ENCODE results near the gene LRMDA.

LRMDA gene

GRCh38 chr10:75441196-75441595, 9.8 kb downstream of the LRMDA start:
- Mint-ChIP-seq H3K4me3 (no peak overlapping the region), H3K9me3 (peaks cover 14% of the 10 kb centered on the region), H3K4me1 (no peaks in the 10 kb centered on the region), H3K36me3 (no peaks in the 10 kb centered on the region), H3K27ac (no peak overlapping the region), H3K27me3 (peaks cover 23% of the 10 kb centered on the region)
- CTCF ChIA-PET: interaction anchor here (0.6 kb wide), 1 partner anchor 29 kb away, joined by 3 read pairs; no protein-coding TSS in a partner anchor
- no peak for DNase-seq

DNA sequence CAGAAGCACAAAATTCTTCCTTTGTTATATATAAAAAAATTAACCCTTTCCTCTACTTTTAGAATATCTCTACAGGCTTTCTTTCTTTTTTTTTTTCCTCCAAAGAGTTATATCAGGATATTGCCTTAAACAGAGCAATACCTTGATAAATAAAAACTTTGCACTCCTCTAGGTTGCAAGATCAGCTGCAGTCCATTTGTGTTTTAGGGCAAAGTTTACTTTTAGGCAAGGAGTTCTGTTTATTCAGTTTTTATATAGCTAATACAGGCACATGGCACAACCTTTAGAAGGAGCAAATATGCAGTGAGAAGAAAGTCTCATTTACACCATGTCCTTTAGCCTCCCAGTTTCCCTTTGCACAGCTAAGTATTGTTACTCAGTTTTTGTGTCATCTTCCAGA, 10.3 kb downstream of the LRMDA start:
- CTCF ChIA-PET: interaction anchor here (0.6 kb wide), 1 partner anchor 30 kb away, joined by 3 read pairs; no protein-coding TSS in a partner anchor
- Mint-ChIP-seq H3K9me3 (peaks cover 18% of the 10 kb centered on the region), H3K36me3 (no peaks in the 10 kb centered on the region), H3K4me3 (no peak overlapping the region), H3K4me1 (no peaks in the 10 kb centered on the region), H3K27ac (no peak overlapping the region), H3K27me3 (peaks cover 23% of the 10 kb centered on the region)
- DNase-seq: no peak

- peaks cover 18% of the 10 kb centered on the region for H3K27me3 Mint-ChIP-seq
Measured at GRCh38 chr10:75443362-75443761, 11.9 kb downstream of the LRMDA start.

GRCh38 chr10:75444781-75445386, 13.5 kb downstream of the LRMDA start:
- Mint-ChIP-seq H3K9me3 (peaks cover 18% of the 10 kb centered on the region), H3K27ac (no peak overlapping the region), H3K4me1 (no peaks in the 10 kb centered on the region), H3K27me3 (peaks cover 15% of the 10 kb centered on the region), H3K36me3 (no peaks in the 10 kb centered on the region), H3K4me3 (no peak overlapping the region)
- no peak for DNase-seq
- CTCF ChIA-PET: no interaction called here

More at GRCh38 chr10:75443362-75443761, 11.9 kb downstream of the LRMDA start:
- CTCF ChIA-PET: no interaction called here
- Mint-ChIP-seq H3K4me3 (no peak overlapping the region), H3K4me1 (no peaks in the 10 kb centered on the region), H3K36me3 (no peaks in the 10 kb centered on the region), H3K27ac (no peak overlapping the region), H3K9me3 (peaks cover 18% of the 10 kb centered on the region)
- DNase-seq: no peak

GRCh38 chr10:75446508-75446907, 15.1 kb downstream of the LRMDA start:
- Mint-ChIP-seq H3K36me3 (no peaks in the 10 kb centered on the region), H3K27ac (no peak overlapping the region), H3K4me3 (no peak overlapping the region), H3K9me3 (peaks cover 18% of the 10 kb centered on the region), H3K4me1 (no peaks in the 10 kb centered on the region), H3K27me3 (no peaks in the 10 kb centered on the region)
- CTCF ChIA-PET: no interaction called here
- DNase-seq: no peak

- CTCF ChIA-PET: no interaction called here
- Mint-ChIP-seq H3K9me3 (peaks cover 15% of the 10 kb centered on the region), H3K4me3 (no peak overlapping the region), H3K27ac (no peak overlapping the region), H3K36me3 (no peaks in the 10 kb centered on the region), H3K27me3 (no peaks in the 10 kb centered on the region), H3K4me1 (no peaks in the 10 kb centered on the region)
- DNase-seq: no peak
Measured at GRCh38 chr10:75448166-75448565, 16.7 kb downstream of the LRMDA start.

GRCh38 chr10:75449382-75450074, 18.1 kb downstream of the LRMDA start:
- DNase-seq: no peak
- peaks cover 8% of the 10 kb centered on the region for H3K9me3 Mint-ChIP-seq
- no peaks in the 10 kb centered on the region for H3K4me1 Mint-ChIP-seq
- H3K36me3 Mint-ChIP-seq: no peaks in the 10 kb centered on the region
- CTCF ChIA-PET: no interaction called here
- no peak overlapping the region for H3K4me3 Mint-ChIP-seq
- no peak overlapping the region for H3K27ac Mint-ChIP-seq
- H3K27me3 Mint-ChIP-seq: no peaks in the 10 kb centered on the region

DNA sequence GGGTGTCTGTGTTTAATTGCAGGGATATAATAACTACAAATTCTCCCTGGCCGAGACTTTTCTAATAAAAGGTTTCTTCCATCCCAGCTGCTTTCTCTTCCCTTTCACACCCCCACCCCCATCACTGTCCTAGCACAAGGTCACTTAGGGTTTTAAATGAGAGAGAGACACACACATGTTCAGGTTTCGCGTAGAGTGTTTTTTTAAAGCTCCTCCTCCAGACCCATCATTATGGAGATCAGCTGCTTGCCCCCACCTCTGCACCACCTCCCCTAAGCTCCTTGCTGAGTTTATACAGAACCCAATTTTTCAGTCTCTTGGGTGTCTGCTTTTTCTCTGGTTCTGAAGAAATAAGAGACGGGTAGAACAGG, 18.6 kb downstream of the LRMDA start:
- Mint-ChIP-seq H3K4me1 (no peaks in the 10 kb centered on the region), H3K27me3 (no peaks in the 10 kb centered on the region), H3K4me3 (no peak overlapping the region), H3K9me3 (peaks cover 8% of the 10 kb centered on the region), H3K27ac (no peak overlapping the region), H3K36me3 (no peaks in the 10 kb centered on the region)
- CTCF ChIA-PET: no interaction called here
- no peak for DNase-seq

DNA sequence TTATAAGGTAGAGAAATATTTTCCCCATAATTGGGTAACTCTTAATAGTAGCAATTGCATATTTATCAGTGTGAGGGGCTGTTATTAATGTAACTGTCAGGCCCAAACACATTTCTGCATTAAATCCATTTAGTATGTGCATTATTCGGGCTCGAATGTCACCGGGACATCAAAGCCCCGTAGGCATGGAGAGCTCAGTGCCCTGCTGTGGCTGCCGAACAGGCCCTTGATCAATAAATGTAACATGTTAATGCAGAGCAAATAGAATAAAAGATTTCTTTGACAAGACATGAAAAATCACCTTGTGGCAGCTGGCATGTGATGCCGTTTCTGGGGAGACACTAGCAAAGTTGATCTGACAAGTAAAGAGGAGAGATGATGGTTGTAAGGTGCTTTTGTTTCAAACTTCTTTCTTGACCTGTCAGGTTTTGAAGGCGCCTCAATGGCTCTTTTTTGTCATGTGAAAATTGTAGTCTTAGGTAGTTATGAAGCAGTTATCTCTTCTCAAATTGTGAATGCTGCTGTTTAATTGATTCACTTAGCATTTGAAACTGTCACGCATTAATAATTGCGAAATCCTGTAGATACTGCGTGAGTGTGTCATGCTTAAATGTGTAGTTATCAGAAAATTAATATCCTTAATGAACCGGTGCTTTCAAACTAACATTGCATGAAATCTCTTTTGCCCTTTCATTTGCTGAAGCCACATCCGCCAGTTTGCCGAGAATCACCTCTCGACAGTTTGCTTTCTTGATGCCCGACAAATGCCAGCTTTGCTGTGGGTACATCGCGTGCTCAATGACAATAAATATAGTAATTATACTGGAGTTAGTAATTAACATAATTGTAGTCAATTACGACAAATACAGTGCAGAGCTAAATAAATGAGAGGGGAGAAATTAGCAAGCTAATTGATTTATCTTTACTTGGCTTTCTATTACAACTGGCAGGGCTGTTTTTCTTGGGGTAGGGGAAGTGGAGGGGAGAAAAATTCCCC, 19.5 kb downstream of the LRMDA start:
- H3K9me3 Mint-ChIP-seq: peaks cover 7% of the 10 kb centered on the region
- H3K4me1 Mint-ChIP-seq: no peaks in the 10 kb centered on the region
- no peak overlapping the region for H3K4me3 Mint-ChIP-seq
- no peak overlapping the region for H3K27ac Mint-ChIP-seq
- H3K27me3 Mint-ChIP-seq: no peaks in the 10 kb centered on the region
- DNase-seq: no peak
- CTCF ChIA-PET: no interaction called here
- H3K36me3 Mint-ChIP-seq: no peaks in the 10 kb centered on the region

- H3K27me3 Mint-ChIP-seq: no peaks in the 10 kb centered on the region
- DNase-seq: no peak
- CTCF ChIA-PET: no interaction called here
- no peak overlapping the region for H3K4me3 Mint-ChIP-seq
- H3K36me3 Mint-ChIP-seq: no peaks in the 10 kb centered on the region
- H3K9me3 Mint-ChIP-seq: no peaks in the 10 kb centered on the region
- no peaks in the 10 kb centered on the region for H3K4me1 Mint-ChIP-seq
- H3K27ac Mint-ChIP-seq: no peak overlapping the region
Measured at GRCh38 chr10:75451831-75452230, 20.4 kb downstream of the LRMDA start.

DNA sequence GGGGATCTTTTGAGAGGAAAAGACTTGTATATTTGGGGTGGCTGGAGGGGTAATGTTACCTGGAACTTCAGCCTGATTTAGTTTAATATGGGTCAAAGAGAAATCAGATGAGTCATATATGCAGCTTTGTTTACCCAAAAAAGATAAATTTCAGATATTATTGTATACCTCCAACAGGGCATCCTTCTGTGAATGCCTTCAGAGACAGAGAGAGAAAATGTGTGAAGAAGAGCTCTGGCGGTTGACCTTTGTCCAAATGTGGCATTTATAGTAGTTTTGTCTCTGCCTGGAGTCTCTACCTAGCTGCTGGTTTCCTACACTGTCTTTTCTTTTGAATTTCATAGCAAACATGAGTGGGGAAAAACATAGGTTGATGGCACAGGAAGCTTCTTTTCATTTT, 21.6 kb downstream of the LRMDA start:
- Mint-ChIP-seq H3K4me3 (no peak overlapping the region), H3K27ac (no peak overlapping the region), H3K27me3 (no peaks in the 10 kb centered on the region), H3K4me1 (no peaks in the 10 kb centered on the region), H3K36me3 (no peaks in the 10 kb centered on the region), H3K9me3 (no peaks in the 10 kb centered on the region)
- CTCF ChIA-PET: no interaction called here
- no peak for DNase-seq

DNA sequence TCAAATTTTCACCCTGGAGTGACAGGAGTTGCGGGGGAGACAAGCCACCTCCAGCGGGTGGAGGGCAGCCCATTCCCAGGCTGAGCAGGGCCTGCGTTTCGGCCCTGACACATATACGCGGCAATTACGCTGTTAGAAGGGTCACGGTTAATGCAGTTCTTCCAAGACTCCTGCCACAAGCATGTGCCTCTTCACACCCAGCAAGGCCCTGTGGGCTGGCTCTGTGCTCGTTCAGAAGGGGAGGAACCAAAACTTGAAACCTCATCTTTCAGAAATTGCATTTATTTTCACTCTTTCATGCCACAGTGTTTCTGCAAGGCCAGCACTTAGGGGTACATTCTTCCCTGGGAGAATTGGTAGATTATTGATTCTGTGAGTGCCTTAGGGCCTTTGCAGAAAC, 24.7 kb downstream of the LRMDA start:
- Mint-ChIP-seq H3K27ac (no peak overlapping the region), H3K36me3 (no peaks in the 10 kb centered on the region), H3K4me3 (no peak overlapping the region), H3K4me1 (no peaks in the 10 kb centered on the region), H3K27me3 (no peaks in the 10 kb centered on the region), H3K9me3 (no peaks in the 10 kb centered on the region)
- CTCF ChIA-PET: no interaction called here
- DNase-seq: no peak

GRCh38 chr10:75460059-75460458, 28.6 kb downstream of the LRMDA start:
- H3K27me3 Mint-ChIP-seq: no peaks in the 10 kb centered on the region
- no peak overlapping the region for H3K4me3 Mint-ChIP-seq
- CTCF ChIA-PET: no interaction called here
- DNase-seq: no peak
- no peaks in the 10 kb centered on the region for H3K36me3 Mint-ChIP-seq
- no peaks in the 10 kb centered on the region for H3K9me3 Mint-ChIP-seq
- no peaks in the 10 kb centered on the region for H3K4me1 Mint-ChIP-seq
- no peak overlapping the region for H3K27ac Mint-ChIP-seq

- Mint-ChIP-seq H3K9me3 (no peaks in the 10 kb centered on the region), H3K4me3 (no peak overlapping the region), H3K27me3 (no peaks in the 10 kb centered on the region), H3K36me3 (no peaks in the 10 kb centered on the region), H3K4me1 (no peaks in the 10 kb centered on the region), H3K27ac (no peak overlapping the region)
- CTCF ChIA-PET: no interaction called here
- no peak for DNase-seq
Measured at GRCh38 chr10:75461672-75462649, 30.5 kb downstream of the LRMDA start.
